Measurements from ENCODE around the gene KIF15.

- TF ChIP-seq CTCF (IDR thresholded peaks at IDR 0.05 in 2 of 3, conservative IDR thresholded peaks at IDR 0.05 in 1 of 3; ENCODE audit: borderline replicate concordance in 1 of 3, insufficient read depth in 1 of 3, low read depth in 2 of 3, low read length in 2 of 3) = no peak
- no peak for TF ChIP-seq ELF1 (IDR thresholded peaks at IDR 0.05; ENCODE audit: borderline replicate concordance, low read depth)
- TF ChIP-seq POLR2A (IDR thresholded peaks at IDR 0.05; ENCODE audit: borderline replicate concordance, extremely low read depth, insufficient read depth, insufficient read length) = no peak
- TF ChIP-seq RAD21 (IDR thresholded peaks at IDR 0.05; ENCODE audit: low read depth) = no peak
- TF ChIP-seq, protein P1, sequence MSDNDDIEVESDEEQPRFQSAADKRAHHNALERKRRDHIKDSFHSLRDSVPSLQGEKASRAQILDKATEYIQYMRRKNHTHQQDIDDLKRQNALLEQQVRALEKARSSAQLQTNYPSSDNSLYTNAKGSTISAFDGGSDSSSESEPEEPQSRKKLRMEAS (IDR thresholded peaks at IDR 0.05) = no peak
- no peak for TF ChIP-seq POLR2AphosphoS5 (IDR thresholded peaks at IDR 0.05; ENCODE audit: low read depth, low read length)
- no peak for TF ChIP-seq TCF7L2 (IDR thresholded peaks at IDR 0.05; ENCODE audit: borderline replicate concordance, extremely low read depth, insufficient read depth, insufficient read length)
- no peak for TF ChIP-seq SRF (IDR thresholded peaks at IDR 0.05; ENCODE audit: low read depth)
- TF ChIP-seq ZBTB33 (IDR thresholded peaks at IDR 0.05; ENCODE audit: extremely low read depth, insufficient replicate concordance, low read length) = no peak
- TF ChIP-seq SP1 (IDR thresholded peaks at IDR 0.05; ENCODE audit: low read depth) = no peak
- TF ChIP-seq EZH2phosphoT487 (IDR thresholded peaks at IDR 0.05; ENCODE audit: borderline replicate concordance) = no peak
Observed at GRCh38 chr3:44833394-44833793, 71.8 kb downstream of the KIF15 start.
